HG03469 (cell line): Measurements from ENCODE around the gene TMEM140.
"Not testable (repeated sequence)": the region's sequence is repeated elsewhere in the genome, so short reads cannot be mapped to it uniquely, and the experiment has no call there.

Experiments used
- ATAC-seq: cut with Tn5 transposase; IDR thresholded peaks from one replicate; pipeline ENCODE4 v1.9.1; 2021; ENCODE audit warnings: mild to moderate bottlenecking, moderate library complexity, moderate number of reproducible peaks; ENCODE audit not compliant: unreplicated experiment

Gene TMEM140

DNA sequence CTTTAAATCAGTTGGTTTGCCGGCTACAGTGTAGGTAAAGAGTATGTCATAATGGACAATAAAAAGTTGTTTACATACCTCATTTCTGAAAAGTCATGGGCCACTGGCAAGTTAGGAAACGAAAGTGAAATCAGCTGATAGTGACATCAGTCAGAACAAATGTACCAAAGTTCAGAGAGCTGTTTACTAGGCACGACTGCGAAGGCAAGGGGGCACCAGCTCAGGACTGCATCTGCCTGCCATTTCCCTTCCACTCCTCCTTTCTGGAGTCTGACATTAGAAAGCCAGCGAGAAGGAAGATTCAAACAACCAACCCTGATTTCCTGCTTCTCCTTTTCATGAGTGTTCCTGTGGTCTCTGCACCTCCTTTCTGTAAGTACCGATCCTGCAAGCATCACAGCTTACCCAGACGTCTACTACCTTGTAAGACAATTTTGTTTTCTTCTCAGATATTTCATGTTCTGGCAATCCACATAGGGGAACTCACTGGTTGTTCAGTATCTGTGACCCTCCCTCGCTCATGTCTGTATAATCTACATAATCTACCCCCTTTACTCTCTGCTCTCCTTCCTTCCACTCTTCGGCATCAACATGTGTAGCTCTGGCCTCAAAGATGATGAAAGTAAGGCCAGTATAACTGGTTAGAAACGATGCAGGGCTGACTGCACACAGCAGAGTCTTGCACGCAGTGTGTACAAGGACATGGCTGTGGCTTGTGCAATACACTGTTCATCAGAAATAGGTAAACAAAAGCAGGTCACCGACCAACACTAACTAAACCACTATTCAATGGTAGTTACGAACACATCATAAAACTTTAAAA is at the start of gene TMEM140:
Gene TMEM140, plus strand, starts transcription at position 174 of the 823 bp plus-strand sequence. CDS start 16,370 bp downstream, outside the sequence.
- peak; percentile 66 for ATAC-seq

DNA sequence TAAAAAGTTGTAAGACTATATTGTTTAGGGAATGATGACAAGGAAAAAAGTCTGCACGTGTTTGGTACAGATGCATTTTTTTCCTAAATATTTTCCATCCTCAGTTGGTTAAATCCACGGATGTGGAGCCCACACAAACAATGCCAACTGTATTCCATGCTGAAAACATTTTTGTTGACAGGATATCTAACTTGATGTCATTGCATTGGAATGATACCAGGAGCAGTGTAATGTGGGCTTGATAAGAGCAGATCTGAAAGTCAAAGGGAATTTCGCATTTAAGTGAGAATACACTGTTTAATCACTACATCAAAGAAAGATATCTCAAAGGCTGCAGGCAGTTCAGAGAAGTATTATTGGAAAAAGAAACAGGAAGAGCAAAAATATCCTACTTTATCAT is 49.5 kb upstream of the TMEM140 start:
- no peak for ATAC-seq

GRCh38 chr7:135100856-135101255 is 47.0 kb upstream of the TMEM140 start:
- ATAC-seq: no peak

- ATAC-seq: peak; percentile 95
Observed at GRCh38 chr7:135102372-135102771, 45.5 kb upstream of the TMEM140 start.

GRCh38 chr7:135109562-135109961 is 38.3 kb upstream of the TMEM140 start:
- no peak for ATAC-seq

- no peak for ATAC-seq
Observed at GRCh38 chr7:135109976-135110375, 37.9 kb upstream of the TMEM140 start.

DNA sequence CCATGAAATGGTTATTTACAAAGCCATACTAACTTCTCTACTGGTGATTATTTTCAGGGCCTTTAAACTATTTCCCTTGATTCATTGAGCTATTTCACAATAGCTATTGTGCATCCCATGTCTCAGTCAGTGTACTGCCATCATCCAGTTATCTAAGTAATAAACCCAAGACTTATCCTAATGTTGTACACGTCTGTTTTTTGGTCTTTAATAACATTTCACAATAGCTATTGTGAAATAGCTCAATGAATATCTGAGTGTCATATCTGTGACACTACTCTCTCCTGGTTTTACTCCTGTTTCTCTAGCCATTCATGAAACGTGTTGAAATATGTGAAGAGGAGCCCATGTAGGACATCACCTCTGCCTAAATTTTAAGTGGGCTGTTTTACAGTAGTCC is 36.5 kb upstream of the TMEM140 start:
- no peak for ATAC-seq

GRCh38 chr7:135114622-135115021 is 33.2 kb upstream of the TMEM140 start:
- no peak for ATAC-seq

DNA sequence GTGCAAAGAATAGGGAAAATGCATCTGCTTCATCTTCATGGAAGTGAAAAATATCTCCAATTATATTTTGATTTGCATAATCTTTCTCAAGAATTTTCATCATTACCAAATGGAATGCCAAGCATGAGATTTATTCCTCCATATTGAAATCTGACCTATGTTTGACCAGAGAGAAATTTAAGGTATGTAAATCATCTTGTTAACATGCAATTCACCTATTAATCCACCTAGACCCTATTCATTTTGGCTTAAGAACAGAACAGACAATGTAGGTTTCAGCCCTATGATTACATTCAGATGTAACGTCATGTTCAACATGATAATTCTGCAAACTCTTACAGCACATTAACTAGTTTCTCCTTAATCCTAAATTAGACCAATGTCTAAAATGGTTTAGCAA is 30.8 kb upstream of the TMEM140 start:
- ATAC-seq: no peak

- ATAC-seq: no peak
Observed at GRCh38 chr7:135121868-135122267, 26.0 kb upstream of the TMEM140 start.

DNA sequence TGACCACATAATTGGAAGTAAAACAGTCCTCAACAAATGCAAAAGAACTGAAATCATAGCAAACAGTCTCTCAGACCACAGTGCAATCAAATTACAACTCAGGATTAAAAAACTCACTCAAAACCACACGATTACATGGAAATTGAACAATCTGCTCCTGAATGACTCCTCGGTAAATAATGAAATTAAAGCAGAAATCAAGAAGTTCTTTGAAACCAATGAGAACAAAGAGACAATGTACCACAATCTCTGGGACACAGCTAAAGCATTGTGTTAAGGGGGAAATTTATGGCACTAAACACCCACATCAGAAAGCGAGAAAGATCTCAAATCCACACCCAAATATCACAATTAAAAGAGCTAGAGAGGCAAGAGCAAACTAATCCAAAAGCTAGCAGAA is 23.2 kb upstream of the TMEM140 start:
- not testable (repeated sequence) for ATAC-seq

GRCh38 chr7:135128931-135129330 is 18.9 kb upstream of the TMEM140 start:
- no peak for ATAC-seq

DNA sequence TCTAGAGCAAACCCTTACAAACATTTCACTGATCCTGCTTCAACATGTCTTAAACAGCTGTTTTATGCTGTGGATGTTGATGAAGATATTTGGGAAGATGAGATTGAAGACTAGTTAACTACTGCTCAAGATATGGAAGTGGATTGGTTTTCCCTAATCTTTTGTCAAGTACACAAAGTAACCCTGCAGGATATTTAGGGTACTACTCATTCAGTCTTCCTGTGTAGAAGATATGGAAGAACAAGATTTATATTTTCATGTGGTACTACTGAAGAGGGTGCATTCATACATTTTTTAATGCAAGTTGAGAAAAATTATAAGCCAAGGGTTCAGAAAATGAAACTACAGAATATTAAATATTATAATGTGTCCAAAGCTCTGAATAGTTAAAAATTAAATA is 18.3 kb upstream of the TMEM140 start:
- ATAC-seq: no peak

GRCh38 chr7:135143885-135144668 is 3.8 kb upstream of the TMEM140 start:
- ATAC-seq: no peak

DNA sequence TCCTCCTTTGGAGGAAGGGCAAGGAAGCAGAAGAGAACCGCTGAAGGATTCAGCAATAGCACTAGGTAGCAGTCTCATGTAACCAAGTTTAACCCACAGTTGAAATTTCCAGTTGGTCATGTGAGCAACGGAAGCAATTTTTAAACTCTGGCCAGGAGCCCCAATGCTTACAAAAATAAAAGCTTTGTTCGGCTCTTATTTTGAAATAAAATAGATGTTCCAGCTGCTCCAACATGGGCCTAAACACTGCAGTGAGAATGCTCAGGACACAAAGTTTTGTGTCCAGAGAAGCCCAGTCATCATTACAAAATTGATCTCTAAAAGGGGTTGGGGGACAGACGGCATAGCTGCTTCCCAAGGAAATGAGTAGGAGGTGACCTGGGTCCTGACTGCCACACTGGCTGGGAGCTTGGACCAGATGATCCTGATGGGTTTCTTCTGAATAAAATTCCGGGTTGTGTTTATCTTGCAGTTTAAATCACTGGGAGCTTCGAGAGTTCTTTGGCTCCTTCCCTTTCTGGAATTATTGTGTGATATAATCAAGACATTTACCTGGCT is 452 bp upstream of the TMEM140 start:
- ATAC-seq: no peak

DNA sequence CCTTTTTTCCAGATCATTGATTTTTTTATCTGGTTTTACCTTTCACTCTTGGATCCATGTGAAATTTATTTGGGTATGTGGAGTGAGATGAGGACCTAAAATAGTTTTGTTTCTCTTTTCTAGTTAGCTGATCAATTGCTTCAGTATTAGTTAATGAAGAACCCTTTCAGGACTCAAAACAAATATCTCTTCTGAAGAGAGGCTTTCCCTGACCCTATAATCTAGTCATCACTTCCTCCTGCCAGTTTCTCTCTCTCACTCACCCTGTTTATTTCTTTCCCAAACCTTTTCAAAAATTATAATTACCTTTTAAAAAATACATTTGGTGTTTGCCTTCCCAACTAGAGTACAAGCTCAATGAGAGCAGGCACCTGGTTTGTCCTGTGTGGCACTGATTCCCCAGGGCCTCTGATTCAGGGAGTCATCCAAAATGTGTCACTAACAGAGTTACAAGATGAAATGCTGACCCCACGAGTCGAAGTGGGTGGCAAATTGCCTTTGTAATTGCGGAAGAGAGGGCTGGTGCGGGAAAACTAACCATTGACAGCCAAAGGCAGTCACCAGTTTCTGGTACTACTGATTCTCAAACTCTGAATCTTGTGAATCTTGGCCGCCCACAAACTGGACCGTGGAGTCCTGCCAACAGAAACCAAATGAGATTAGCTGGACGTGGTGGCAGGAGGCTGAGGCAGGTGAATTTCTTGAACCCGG is 2.4 kb downstream of the TMEM140 start:
- no peak for ATAC-seq

GRCh38 chr7:135151132-135151531 is 3.3 kb downstream of the TMEM140 start:
- ATAC-seq: no peak

GRCh38 chr7:135151533-135151932 is 3.7 kb downstream of the TMEM140 start:
- ATAC-seq: no peak

DNA sequence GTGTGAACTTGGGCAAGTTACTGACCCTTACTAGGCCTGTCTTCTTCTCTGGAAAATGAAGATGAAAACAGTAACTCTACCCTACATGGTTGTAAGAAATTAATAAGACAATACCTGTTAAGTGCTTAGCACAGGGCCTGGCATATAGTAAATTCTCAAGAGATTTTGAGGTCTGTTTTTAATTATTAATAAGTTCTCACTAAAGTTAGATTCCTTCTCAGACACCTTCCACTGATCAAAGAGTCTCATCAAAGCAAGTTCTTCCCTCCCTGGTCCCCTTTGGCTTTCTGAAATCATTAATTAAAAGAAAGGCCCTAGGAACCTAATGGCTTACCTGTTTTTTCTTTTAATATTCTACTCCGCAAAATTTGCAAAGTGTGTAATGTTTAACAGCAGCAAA is 4.6 kb downstream of the TMEM140 start:
- ATAC-seq: no peak

DNA sequence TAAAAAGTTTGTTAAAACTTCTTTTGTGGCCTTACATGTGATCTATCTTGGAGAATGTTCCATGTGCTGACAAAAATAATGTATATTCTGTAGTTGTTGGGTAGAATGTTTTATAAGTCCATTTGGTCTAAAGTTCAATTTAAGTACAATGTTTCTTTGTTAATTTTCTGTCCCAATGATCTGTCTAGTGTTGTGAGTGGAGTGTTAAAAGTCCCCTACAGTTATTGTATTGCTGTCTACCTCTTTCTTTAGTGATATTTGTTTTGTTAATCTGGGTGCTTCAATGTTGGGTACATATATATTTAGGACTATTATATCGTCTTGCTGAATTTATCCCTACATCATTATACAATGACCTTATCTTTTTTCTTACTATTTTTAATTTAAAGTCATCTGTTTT is 6.9 kb downstream of the TMEM140 start:
- ATAC-seq: no peak

- no peak for ATAC-seq
Observed at GRCh38 chr7:135156290-135156689, 8.4 kb downstream of the TMEM140 start.
